IMR-90 (cell line): ENCODE results near the gene ARL6IP5.

Source experiments
- BHLHE40 ChIP-seq: fragments of 150-350 bp; IDR thresholded peaks from 2 replicates; pipeline ENCODE4 v1.6.1; 2016; ENCODE audit warnings: mild to moderate bottlenecking, low read depth, low read length
- CEBPB ChIP-seq: IDR thresholded peaks from 2 replicates; pipeline ENCODE4 v1.6.1; 2012; ENCODE audit warnings: low read depth, low read length, improper control_type of control experiment
- CTCF ChIP-seq: conservative IDR thresholded peaks from 2 replicates; pipeline ENCODE4 v1.5.1; 2012; ENCODE audit warnings: mild to moderate bottlenecking, low read depth, low read length, improper control_type of control experiment
- ELK1 ChIP-seq: fragments of 150-350 bp; IDR thresholded peaks from 2 replicates; pipeline ENCODE4 v1.6.1; 2016; ENCODE audit warnings: low read depth, mild to moderate bottlenecking, low read length, moderate library complexity, borderline replicate concordance
- FOS ChIP-seq: fragments of 150-350 bp; IDR thresholded peaks from 2 replicates; pipeline ENCODE4 v1.6.1; 2016; ENCODE audit warnings: low read depth, low read length
- MAZ ChIP-seq: IDR thresholded peaks from 2 replicates; pipeline ENCODE4 v1.6.1; 2012; ENCODE audit warnings: low read depth, mild to moderate bottlenecking, low read length, improper control_type of control experiment, moderate library complexity, borderline replicate concordance
- MXI1 ChIP-seq: IDR thresholded peaks from 2 replicates; pipeline ENCODE4 v1.6.1; 2012; ENCODE audit warnings: low read depth, mild to moderate bottlenecking, low read length, moderate library complexity, borderline replicate concordance
- POLR2A ChIP-seq: IDR thresholded peaks from 2 replicates; pipeline ENCODE4 v1.6.1; 2012; ENCODE audit warnings: mild to moderate bottlenecking, low read depth, low read length
- RAD21 ChIP-seq: IDR thresholded peaks from 2 replicates; pipeline ENCODE4 v1.6.1; 2012; ENCODE audit warnings: low read length, improper control_type of control experiment
- RFX5 ChIP-seq: IDR thresholded peaks from 2 replicates; pipeline ENCODE4 v1.8.0; 2012; ENCODE audit warnings: low read depth, mild to moderate bottlenecking, low read length, moderate library complexity
- SMC3 ChIP-seq: fragments of 150-350 bp; IDR thresholded peaks from 2 replicates; pipeline ENCODE4 v1.6.1; 2016; ENCODE audit warnings: low read depth, mild to moderate bottlenecking, antibody characterized with exemption, low read length, moderate library complexity
- USF2 ChIP-seq: fragments of 150-350 bp; IDR thresholded peaks from 2 replicates; pipeline ENCODE4 v1.6.1; 2017; ENCODE audit warnings: mild to moderate bottlenecking, antibody characterized with exemption, low read length, low read depth

- no peak for TF ChIP-seq CTCF
- TF ChIP-seq ELK1: no peak
- TF ChIP-seq FOS: no peak
- TF ChIP-seq BHLHE40: no peak
- no peak for TF ChIP-seq USF2
- no peak for TF ChIP-seq RFX5
- TF ChIP-seq SMC3: no peak
- no peak for TF ChIP-seq POLR2A
- no peak for TF ChIP-seq CEBPB
- no peak for TF ChIP-seq MXI1
- TF ChIP-seq MAZ: no peak
- no peak for TF ChIP-seq RAD21
These were observed 6.8 kb downstream of the ARL6IP5 start for GRCh38 chr3:69091389-69092029.
